CD8-positive, alpha-beta memory T cell (primary cell): ENCODE results near the gene MGAT2. TPM values are rescaled to one million over a fixed set of nuclear protein-coding genes. Genes with fewer than 3 reads are reported as not detected.

ENCODE experiments used
- CTCF ChIA-PET: fragments of 350-600 bp; sonication (Branson Sonifier 250); formaldehyde crosslinking; loops from one replicate; lab custom pipeline; 2021; ENCODE audit warnings: antibody characterized with exemption; lab: Charles Lee
- POLR2A ChIA-PET: fragments of 350-600 bp; sonication (Branson Sonifier 250); formaldehyde crosslinking; loops from one replicate; lab custom pipeline; 2021; ENCODE audit warnings: antibody characterized with exemption; lab: Charles Lee
- DNase-seq, 5 donors: peaks; one replicate each; pipeline versions ENCODE4 v3.0.0 to v3.0.0-alpha.2; 2020 to 2022; ENCODE audit warnings: mixed read lengths in 1 of 5
- H3K27ac ChIP-seq: one replicate; pipeline ENCODE4 v1.7.0; 2013; ENCODE audit warnings: low read depth, mild to moderate bottlenecking, low read length, moderate library complexity
- H3K27me3 ChIP-seq: 2 replicates; pipeline ENCODE4 v1.7.0; 2013; ENCODE audit warnings: low read length, mild to moderate bottlenecking; ENCODE audit not compliant: insufficient read depth, poor library complexity, severe bottlenecking
- H3K36me3 ChIP-seq: 2 replicates; pipeline ENCODE4 v1.7.0; 2013; ENCODE audit warnings: mild to moderate bottlenecking, low read length, moderate library complexity; ENCODE audit not compliant: insufficient read depth
- H3K4me1 ChIP-seq: 2 replicates; pipeline ENCODE4 v1.7.0; 2013; ENCODE audit warnings: mild to moderate bottlenecking, low read length, moderate library complexity; ENCODE audit not compliant: insufficient read depth
- H3K4me3 ChIP-seq: 2 replicates; pipeline ENCODE4 v1.7.0; 2013; ENCODE audit warnings: mild to moderate bottlenecking, low read length
- H3K9me3 ChIP-seq: 2 replicates; pipeline ENCODE4 v1.7.0; 2013; ENCODE audit warnings: mild to moderate bottlenecking, low read length
- H3K27ac Mint-ChIP-seq, 8 donors: one replicate each; pipeline ENCODE4 v1.8.0; 2020 to 2021; ENCODE audit warnings: mixed read lengths in 8 of 8, mild to moderate bottlenecking in 6 of 8, inconsistent platforms in 3 of 8, moderate library complexity in 3 of 8
- H3K27me3 Mint-ChIP-seq, 2 donors: one replicate each; pipeline ENCODE4 v1.8.0; 2020 to 2021; ENCODE audit warnings: mixed read lengths in 2 of 2, mild to moderate bottlenecking in 1 of 2, moderate library complexity in 1 of 2
- H3K36me3 Mint-ChIP-seq, 3 donors: one replicate each; pipeline ENCODE4 v1.8.0; 2020 to 2021; ENCODE audit warnings: mixed read lengths in 3 of 3, inconsistent platforms in 1 of 3, mild to moderate bottlenecking in 1 of 3
- H3K4me1 Mint-ChIP-seq, 3 donors: one replicate each; pipeline ENCODE4 v1.8.0; 2020 to 2021; ENCODE audit warnings: mixed read lengths in 3 of 3, inconsistent platforms in 1 of 3, mild to moderate bottlenecking in 1 of 3
- H3K4me3 Mint-ChIP-seq, 7 donors: one replicate each; pipeline ENCODE4 v1.8.0; 2020 to 2021; ENCODE audit warnings: mixed read lengths in 7 of 7, mild to moderate bottlenecking in 6 of 7, moderate library complexity in 4 of 7, inconsistent platforms in 2 of 7
- H3K9me3 Mint-ChIP-seq, 5 donors: one replicate each; pipeline ENCODE4 v1.8.0; 2020 to 2022; ENCODE audit warnings: mixed read lengths in 5 of 5, mild to moderate bottlenecking in 3 of 5, moderate library complexity in 2 of 5, inconsistent platforms in 1 of 5
- polyA plus RNA-seq: library from polyadenylated mRNA; unstranded; fragments of 300-500 nt; fragmentation: Illumina TruSeq; gene quantifications from one replicate; pipeline ENCODE4 v1.2.3, GENCODE V29; 2021
- total RNA-seq, 2 experiments: library from RNA; stranded (reverse); gene quantifications; one replicate each; pipeline ENCODE4 v1.2.3, GENCODE V29; 2021

The MGAT2 gene
- total and polyA plus RNA-seq, 3 experiments from 2014 or later, result 49.1 to 60.2 (median 57.7) TPM

- Mint-ChIP-seq H3K27ac (no peak overlapping the region), H3K4me1 (no peaks in the 10 kb centered on the region), H3K4me3 (no peak overlapping the region), H3K9me3 (peaks cover 0 to 3% (median 0%) of the 10 kb centered on the region in 5 donors), H3K36me3 (peaks cover 0 to 13% (median 4%) of the 10 kb centered on the region in 3 donors), H3K27me3 (no peaks in the 10 kb centered on the region)
- DNase-seq, result no peak
- H3K9me3 ChIP-seq, result no peaks in the 10 kb centered on the region
- H3K4me1 ChIP-seq, result no peaks in the 10 kb centered on the region
- H3K27me3 ChIP-seq, result no peaks in the 10 kb centered on the region
- H3K27ac ChIP-seq, result no peak overlapping the region
- CTCF ChIA-PET, result interaction anchor here (1.2 kb wide), 1 partner anchor 18 kb away, joined by 4 read pairs; the partner anchor contains the start of gene POLE2
- POLR2A ChIA-PET, result interaction anchor here (0.6 kb wide), 1 partner anchor 23 kb away, joined by 3 read pairs; no protein-coding TSS in a partner anchor
- no peak overlapping the region for H3K4me3 ChIP-seq
- no peaks in the 10 kb centered on the region for H3K36me3 ChIP-seq
Observed at GRCh38 chr14:49670475-49670874, 49.9 kb downstream of the MGAT2 start.

Other genes starting within 250 kb of the MGAT2 start
- 1,000 to 10,000 TPM; 1,908 to 2,102 TPM for gene RPS29, start 34.4 kb upstream of the MGAT2 start, total RNA-seq
- gene RPS29, start 34.4 kb upstream of the MGAT2 start, polyA plus RNA-seq, result 8,830 TPM
- gene LRR1, start 21.9 kb upstream of the MGAT2 start, total RNA-seq, result 10 to 100 TPM; 51.1 to 52.2 TPM
- gene LRR1, start 21.9 kb upstream of the MGAT2 start, polyA plus RNA-seq, result 13.0 TPM
- 100 to 1,000 TPM; 236 to 273 TPM for gene RPL36AL, start 173 bp upstream of the MGAT2 start, total RNA-seq
- gene RPL36AL, start 173 bp upstream of the MGAT2 start, polyA plus RNA-seq, result 709 TPM
- gene DNAAF2, start 14.4 kb downstream of the MGAT2 start, total RNA-seq, result 10 to 100 TPM; 17.6 to 18.2 TPM
- gene DNAAF2, start 14.4 kb downstream of the MGAT2 start, polyA plus RNA-seq, result 21.7 TPM
- 10 to 100 TPM; 36.3 to 37.2 TPM for gene POLE2, start 67.4 kb downstream of the MGAT2 start, total RNA-seq
- 1.3 TPM for gene POLE2, start 67.4 kb downstream of the MGAT2 start, polyA plus RNA-seq
- gene KLHDC1, start 72.3 kb downstream of the MGAT2 start, total RNA-seq, result 1 to 10 TPM; 2.0 to 2.7 TPM
- 1.6 TPM for gene KLHDC1, start 72.3 kb downstream of the MGAT2 start, polyA plus RNA-seq
- gene KLHDC2, start 147.4 kb downstream of the MGAT2 start, total RNA-seq, result 10 to 100 TPM; 28.9 to 29.0 TPM
- gene KLHDC2, start 147.4 kb downstream of the MGAT2 start, polyA plus RNA-seq, result 78.7 TPM
- 10 to 100 TPM; 69.2 to 71.9 TPM for gene NEMF, start 232.0 kb downstream of the MGAT2 start, total RNA-seq
- gene NEMF, start 232.0 kb downstream of the MGAT2 start, polyA plus RNA-seq, result 48.9 TPM